Liver (tissue), 9 donors: ENCODE results near the gene CAMK1D. TPM values are rescaled to one million over a fixed set of nuclear protein-coding genes. Genes with fewer than 3 reads are reported as not detected.

Experiments used
- DNase-seq: peaks from one replicate; pipeline ENCODE4 v3.0.0-alpha.2; 2017; ENCODE audit warnings: low spot score
- H3K27ac ChIP-seq, 2 donors: one replicate each; pipeline ENCODE4 v1.7.0; 2013; ENCODE audit warnings: inconsistent platforms in 2 of 2, low read length in 2 of 2, control low read depth in 1 of 2, low read depth in 1 of 2, mild to moderate bottlenecking in 1 of 2
- H3K27me3 ChIP-seq, 4 donors: one replicate each; pipeline versions ENCODE4 v1.6.1 to v1.7.0; 2013; ENCODE audit warnings: low read length in 3 of 4, inconsistent platforms in 1 of 4, mild to moderate bottlenecking in 1 of 4, moderate library complexity in 1 of 4; ENCODE audit not compliant: control insufficient read depth in 4 of 4, insufficient read depth in 4 of 4
- H3K36me3 ChIP-seq, 4 donors: one replicate each; pipeline versions ENCODE4 v1.6.1 to v1.7.0; 2013; ENCODE audit warnings: low read length in 3 of 4, mild to moderate bottlenecking in 3 of 4, low read depth in 1 of 4, moderate library complexity in 1 of 4; ENCODE audit not compliant: control insufficient read depth in 4 of 4, insufficient read depth in 3 of 4
- H3K4me1 ChIP-seq, 4 donors: one replicate each; pipeline versions ENCODE4 v1.6.1 to v1.7.0; 2013; ENCODE audit warnings: low read length in 3 of 4, mild to moderate bottlenecking in 3 of 4, moderate library complexity in 1 of 4; ENCODE audit not compliant: control insufficient read depth in 4 of 4, insufficient read depth in 4 of 4
- H3K4me3 ChIP-seq, 3 donors: one replicate each; pipeline versions ENCODE4 v1.6.1 to v1.7.0; 2013; ENCODE audit warnings: low read length in 3 of 3, control low read depth in 1 of 3, low read depth in 1 of 3, mild to moderate bottlenecking in 1 of 3
- H3K9ac ChIP-seq, 2 donors: one replicate each; pipeline ENCODE4 v1.7.0; 2013; ENCODE audit warnings: low read length in 2 of 2, mild to moderate bottlenecking in 2 of 2, moderate library complexity in 2 of 2, control low read depth in 1 of 2, low read depth in 1 of 2
- H3K9me3 ChIP-seq, 4 donors: one replicate each; pipeline versions ENCODE4 v1.6.1 to v1.7.0; 2013; ENCODE audit warnings: low read length in 3 of 4; ENCODE audit not compliant: control insufficient read depth in 4 of 4
- EGR1 ChIP-seq, 2 donors: IDR thresholded peaks; 2 replicates each; pipeline ENCODE4 v1.6.1; 2016 to 2018; ENCODE audit warnings: antibody characterized with exemption in 2 of 2, low read depth in 2 of 2
- FOXA1 ChIP-seq: IDR thresholded peaks from 2 replicates; pipeline ENCODE4 v1.6.1; 2016; ENCODE audit warnings: antibody characterized with exemption
- FOXA2 ChIP-seq: IDR thresholded peaks from 2 replicates; pipeline ENCODE4 v1.6.1; 2016; ENCODE audit warnings: antibody characterized with exemption
- GABPA ChIP-seq, 2 donors: IDR thresholded peaks in 1 of 2; conservative IDR thresholded peaks in 1 of 2; 2 replicates each; pipeline ENCODE4 v1.6.1; 2016; ENCODE audit warnings: antibody characterized with exemption in 2 of 2, mild to moderate bottlenecking in 1 of 2, moderate library complexity in 1 of 2
- HNF4A ChIP-seq, 2 donors: conservative IDR thresholded peaks; 2 replicates each; pipeline ENCODE4 v1.6.1; 2016; ENCODE audit warnings: antibody characterized with exemption in 2 of 2, mild to moderate bottlenecking in 2 of 2
- HNF4G ChIP-seq: IDR thresholded peaks from 2 replicates; pipeline ENCODE4 v1.6.1; 2016; ENCODE audit warnings: antibody characterized with exemption
- JUND ChIP-seq, 2 donors: IDR thresholded peaks; 2 replicates each; pipeline ENCODE4 v1.6.1; 2016; ENCODE audit warnings: antibody characterized with exemption in 2 of 2
- NR2F2 ChIP-seq: IDR thresholded peaks from 2 replicates; pipeline ENCODE4 v1.6.1; 2016; ENCODE audit warnings: antibody characterized with exemption
- RAD21 ChIP-seq, 2 donors: IDR thresholded peaks; 2 replicates each; pipeline ENCODE4 v1.6.1; 2016; ENCODE audit warnings: antibody characterized with exemption in 2 of 2, mild to moderate bottlenecking in 2 of 2
- RXRA ChIP-seq, 2 donors: IDR thresholded peaks; 2 replicates each; pipeline ENCODE4 v1.6.1; 2017 to 2018; ENCODE audit warnings: antibody characterized with exemption in 2 of 2, mild to moderate bottlenecking in 1 of 2
- SP1 ChIP-seq: IDR thresholded peaks from 2 replicates; pipeline ENCODE4 v1.6.1; 2018; ENCODE audit warnings: antibody characterized with exemption, mild to moderate bottlenecking
- TAF1 ChIP-seq: conservative IDR thresholded peaks from 2 replicates; pipeline ENCODE4 v1.6.1; 2016; ENCODE audit warnings: antibody characterized with exemption, mild to moderate bottlenecking
- YY1 ChIP-seq: IDR thresholded peaks from 2 replicates; pipeline ENCODE4 v1.6.1; 2016; ENCODE audit warnings: antibody characterized with exemption, mild to moderate bottlenecking
- WGBS: extraction: QIAGEN DNeasy Blood & Tissue Kit; methylation state at CpG from one replicate; pipeline ENCODE4 v1.1.7; 2013; 5-methylcytosine and 5-hydroxymethylcytosine counted together
- polyA plus RNA-seq, 2 donors: library from polyadenylated mRNA; stranded (reverse) in 1 of 2; unstranded in 1 of 2; fragments of 200-250 nt in 1 of 2; fragments of >200 nt in 1 of 2; fragmentation: Nextera tagmentation in 1 of 2; extraction: Ambion mirVana in 1 of 2; gene quantifications; one replicate each; pipeline versions ENCODE4 v1.2.1 to v1.2.3, GENCODE V29; 2013 to 2015
- total RNA-seq, 2 donors: library from RNA; depleted of rRNA; stranded (reverse); fragments of >200 nt; gene quantifications; one replicate each; pipeline ENCODE4 v1.2.3, GENCODE V29; 2014
- TF ChIP-seq, protein P1 (sequence below): IDR thresholded peaks from 2 replicates; pipeline ENCODE4 v1.6.1; 2016; ENCODE audit warnings: antibody characterized with exemption
- TF ChIP-seq, protein P2 (sequence below): IDR thresholded peaks from 2 replicates; pipeline ENCODE4 v1.6.1; 2016; ENCODE audit warnings: antibody characterized with exemption
- TF ChIP-seq, protein P3 (sequence below): fragments of 150-350 bp; IDR thresholded peaks from 2 replicates; pipeline ENCODE4 v1.5.1; 2017; ENCODE audit warnings: improper control_type of control experiment, low read depth, low read length; ENCODE audit not compliant: missing input control
- TF ChIP-seq, protein P4 (sequence below): IDR thresholded peaks from 2 replicates; pipeline ENCODE4 v1.6.1; 2016; ENCODE audit warnings: antibody characterized with exemption, mild to moderate bottlenecking
- TF ChIP-seq, protein P5 (sequence below): IDR thresholded peaks from 2 replicates; pipeline ENCODE4 v1.6.1; 2016; ENCODE audit warnings: antibody characterized with exemption
- donor health status: healthy.
- donor health status: healthy.
- donor health status: healthy.
- donor health status: healthy.
- donor health status: healthy.

The CAMK1D gene
- total and polyA plus RNA-seq, 4 donors: 2.7 to 10.1 (median 4.2) TPM

DNA sequence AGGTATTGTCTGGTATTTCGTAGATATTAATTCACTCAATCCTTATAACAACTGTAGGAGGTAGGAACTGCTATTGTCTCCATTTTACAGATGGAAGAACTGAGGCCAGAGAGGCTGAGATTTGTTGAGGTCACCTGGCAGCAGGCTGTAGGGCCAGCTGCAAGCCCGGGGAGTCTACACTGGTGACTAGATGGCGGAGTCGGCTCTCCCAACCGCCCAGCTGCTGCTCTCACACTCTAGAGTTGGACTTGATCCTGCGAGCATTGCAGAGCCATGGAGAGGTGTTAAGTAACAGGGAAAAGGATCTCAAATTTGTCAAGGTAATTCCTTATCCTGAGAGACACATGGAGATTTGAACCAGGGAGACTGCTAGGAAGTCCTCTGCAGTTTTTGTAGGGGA, 124.1 kb downstream of the CAMK1D start:
- WGBS: 95% methylated on average over 6 of the region's 6 CpGs
- no peaks in the 10 kb centered on the region for H3K36me3 ChIP-seq
- TF ChIP-seq, protein P1, sequence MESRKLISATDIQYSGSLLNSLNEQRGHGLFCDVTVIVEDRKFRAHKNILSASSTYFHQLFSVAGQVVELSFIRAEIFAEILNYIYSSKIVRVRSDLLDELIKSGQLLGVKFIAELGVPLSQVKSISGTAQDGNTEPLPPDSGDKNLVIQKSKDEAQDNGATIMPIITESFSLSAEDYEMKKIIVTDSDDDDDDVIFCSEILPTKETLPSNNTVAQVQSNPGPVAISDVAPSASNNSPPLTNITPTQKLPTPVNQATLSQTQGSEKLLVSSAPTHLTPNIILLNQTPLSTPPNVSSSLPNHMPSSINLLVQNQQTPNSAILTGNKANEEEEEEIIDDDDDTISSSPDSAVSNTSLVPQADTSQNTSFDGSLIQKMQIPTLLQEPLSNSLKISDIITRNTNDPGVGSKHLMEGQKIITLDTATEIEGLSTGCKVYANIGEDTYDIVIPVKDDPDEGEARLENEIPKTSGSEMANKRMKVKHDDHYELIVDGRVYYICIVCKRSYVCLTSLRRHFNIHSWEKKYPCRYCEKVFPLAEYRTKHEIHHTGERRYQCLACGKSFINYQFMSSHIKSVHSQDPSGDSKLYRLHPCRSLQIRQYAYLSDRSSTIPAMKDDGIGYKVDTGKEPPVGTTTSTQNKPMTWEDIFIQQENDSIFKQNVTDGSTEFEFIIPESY: no peak
- TF ChIP-seq YY1 (no peak), FOXA1 (no peak), TAF1 (no peak), EGR1 (IDR thresholded peaks at IDR 0.05; ENCODE audit: low read depth in 2 of 2) (no peak), JUND (IDR thresholded peaks at IDR 0.05) (no peak), RAD21 (IDR thresholded peaks at IDR 0.05) (no peak), NR2F2 (no peak), HNF4A (conservative IDR thresholded peaks at IDR 0.05) (no peak), FOXA2 (no peak), GABPA (IDR thresholded peaks at IDR 0.05 in 1 of 2, conservative IDR thresholded peaks at IDR 0.05 in 1 of 2) (no peak), HNF4G (no peak), SP1 (no peak), RXRA (IDR thresholded peaks at IDR 0.05) (no peak)
- TF ChIP-seq, protein P2, sequence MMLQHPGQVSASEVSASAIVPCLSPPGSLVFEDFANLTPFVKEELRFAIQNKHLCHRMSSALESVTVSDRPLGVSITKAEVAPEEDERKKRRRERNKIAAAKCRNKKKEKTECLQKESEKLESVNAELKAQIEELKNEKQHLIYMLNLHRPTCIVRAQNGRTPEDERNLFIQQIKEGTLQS: no peak
- TF ChIP-seq, protein P3, sequence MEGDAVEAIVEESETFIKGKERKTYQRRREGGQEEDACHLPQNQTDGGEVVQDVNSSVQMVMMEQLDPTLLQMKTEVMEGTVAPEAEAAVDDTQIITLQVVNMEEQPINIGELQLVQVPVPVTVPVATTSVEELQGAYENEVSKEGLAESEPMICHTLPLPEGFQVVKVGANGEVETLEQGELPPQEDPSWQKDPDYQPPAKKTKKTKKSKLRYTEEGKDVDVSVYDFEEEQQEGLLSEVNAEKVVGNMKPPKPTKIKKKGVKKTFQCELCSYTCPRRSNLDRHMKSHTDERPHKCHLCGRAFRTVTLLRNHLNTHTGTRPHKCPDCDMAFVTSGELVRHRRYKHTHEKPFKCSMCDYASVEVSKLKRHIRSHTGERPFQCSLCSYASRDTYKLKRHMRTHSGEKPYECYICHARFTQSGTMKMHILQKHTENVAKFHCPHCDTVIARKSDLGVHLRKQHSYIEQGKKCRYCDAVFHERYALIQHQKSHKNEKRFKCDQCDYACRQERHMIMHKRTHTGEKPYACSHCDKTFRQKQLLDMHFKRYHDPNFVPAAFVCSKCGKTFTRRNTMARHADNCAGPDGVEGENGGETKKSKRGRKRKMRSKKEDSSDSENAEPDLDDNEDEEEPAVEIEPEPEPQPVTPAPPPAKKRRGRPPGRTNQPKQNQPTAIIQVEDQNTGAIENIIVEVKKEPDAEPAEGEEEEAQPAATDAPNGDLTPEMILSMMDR: no peak
- TF ChIP-seq, protein P4, sequence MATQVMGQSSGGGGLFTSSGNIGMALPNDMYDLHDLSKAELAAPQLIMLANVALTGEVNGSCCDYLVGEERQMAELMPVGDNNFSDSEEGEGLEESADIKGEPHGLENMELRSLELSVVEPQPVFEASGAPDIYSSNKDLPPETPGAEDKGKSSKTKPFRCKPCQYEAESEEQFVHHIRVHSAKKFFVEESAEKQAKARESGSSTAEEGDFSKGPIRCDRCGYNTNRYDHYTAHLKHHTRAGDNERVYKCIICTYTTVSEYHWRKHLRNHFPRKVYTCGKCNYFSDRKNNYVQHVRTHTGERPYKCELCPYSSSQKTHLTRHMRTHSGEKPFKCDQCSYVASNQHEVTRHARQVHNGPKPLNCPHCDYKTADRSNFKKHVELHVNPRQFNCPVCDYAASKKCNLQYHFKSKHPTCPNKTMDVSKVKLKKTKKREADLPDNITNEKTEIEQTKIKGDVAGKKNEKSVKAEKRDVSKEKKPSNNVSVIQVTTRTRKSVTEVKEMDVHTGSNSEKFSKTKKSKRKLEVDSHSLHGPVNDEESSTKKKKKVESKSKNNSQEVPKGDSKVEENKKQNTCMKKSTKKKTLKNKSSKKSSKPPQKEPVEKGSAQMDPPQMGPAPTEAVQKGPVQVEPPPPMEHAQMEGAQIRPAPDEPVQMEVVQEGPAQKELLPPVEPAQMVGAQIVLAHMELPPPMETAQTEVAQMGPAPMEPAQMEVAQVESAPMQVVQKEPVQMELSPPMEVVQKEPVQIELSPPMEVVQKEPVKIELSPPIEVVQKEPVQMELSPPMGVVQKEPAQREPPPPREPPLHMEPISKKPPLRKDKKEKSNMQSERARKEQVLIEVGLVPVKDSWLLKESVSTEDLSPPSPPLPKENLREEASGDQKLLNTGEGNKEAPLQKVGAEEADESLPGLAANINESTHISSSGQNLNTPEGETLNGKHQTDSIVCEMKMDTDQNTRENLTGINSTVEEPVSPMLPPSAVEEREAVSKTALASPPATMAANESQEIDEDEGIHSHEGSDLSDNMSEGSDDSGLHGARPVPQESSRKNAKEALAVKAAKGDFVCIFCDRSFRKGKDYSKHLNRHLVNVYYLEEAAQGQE: no peak
- TF ChIP-seq, protein P5, sequence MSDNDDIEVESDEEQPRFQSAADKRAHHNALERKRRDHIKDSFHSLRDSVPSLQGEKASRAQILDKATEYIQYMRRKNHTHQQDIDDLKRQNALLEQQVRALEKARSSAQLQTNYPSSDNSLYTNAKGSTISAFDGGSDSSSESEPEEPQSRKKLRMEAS: no peak
- no peak for DNase-seq
- no peaks in the 10 kb centered on the region for H3K27me3 ChIP-seq
- H3K4me3 ChIP-seq: no peak overlapping the region
- H3K27ac ChIP-seq: no peak overlapping the region
- peaks cover 8 to 26% (median 16%) of the 10 kb centered on the region in 4 donors for H3K4me1 ChIP-seq
- no peaks in the 10 kb centered on the region for H3K9me3 ChIP-seq
- H3K9ac ChIP-seq: no peak overlapping the region
